ENCODE results near the gene MTAP. TPM values are rescaled to one million over a fixed set of nuclear protein-coding genes. Genes with fewer than 3 reads are reported as not detected.

Gene MTAP
- total RNA-seq, 1 donor from 2014 or later: 37.2 TPM

- Mint-ChIP-seq H3K4me3 (ENCODE audit: unreplicated experiment) (no peak overlapping the region), H3K4me1 (ENCODE audit: unreplicated experiment) (no peaks in the 10 kb centered on the region), H3K27me3 (ENCODE audit: unreplicated experiment) (no peaks in the 10 kb centered on the region), H3K27ac (ENCODE audit: unreplicated experiment) (no peak overlapping the region), H3K36me3 (ENCODE audit: low read depth, unreplicated experiment) (peaks cover 27% of the 10 kb centered on the region), H3K9me3 (ENCODE audit: unreplicated experiment) (no peaks in the 10 kb centered on the region)
- no peak for DNase-seq (ENCODE audit: low spot score)
- no peak for TF ChIP-seq CTCF (IDR thresholded peaks at IDR 0.05; ENCODE audit: unreplicated experiment)
These were observed 73.5 kb downstream of the MTAP start for GRCh38 chr9:21875893-21876292.

DNA sequence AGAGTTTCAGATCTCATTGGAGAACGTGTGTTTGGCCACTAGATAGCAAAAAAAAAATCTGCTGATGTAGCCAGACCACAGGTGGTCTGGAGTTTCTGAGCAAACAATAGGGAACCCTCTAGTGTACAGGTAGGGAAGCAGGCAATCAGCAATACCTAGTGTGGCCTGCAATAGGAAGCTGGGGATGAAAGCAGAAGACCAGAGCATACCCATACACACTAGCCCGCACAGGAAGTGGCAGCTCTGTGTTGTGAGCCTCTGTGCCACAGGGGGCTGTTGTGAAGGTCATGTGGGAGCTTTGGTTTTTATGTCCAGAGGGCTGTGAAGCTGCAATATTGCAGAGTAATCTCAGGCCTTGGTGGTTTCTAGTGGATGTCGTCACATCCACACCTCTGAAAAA is 81.2 kb downstream of the MTAP start:
- no peaks in the 10 kb centered on the region for H3K9me3 Mint-ChIP-seq (ENCODE audit: unreplicated experiment)

DNA sequence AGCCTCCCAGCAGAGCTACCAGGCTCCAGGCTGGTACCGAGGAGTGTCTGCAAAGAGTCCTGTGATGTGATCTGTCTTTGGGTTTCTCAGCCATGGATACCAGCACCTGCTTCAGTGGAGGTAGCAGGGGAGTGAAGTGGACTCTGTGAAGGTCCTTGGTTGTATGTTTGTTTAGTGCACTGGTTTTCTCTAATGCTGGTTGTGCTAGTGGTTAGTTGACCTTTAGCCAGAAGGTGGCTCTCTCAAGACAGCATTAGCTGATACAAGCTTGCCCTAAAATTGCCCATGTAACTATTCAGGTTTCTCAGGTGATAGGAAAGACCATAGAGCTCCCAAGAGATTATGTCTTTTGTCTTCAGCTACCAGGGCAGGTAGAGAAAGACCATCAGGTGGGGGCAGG is 87.2 kb downstream of the MTAP start:
- Mint-ChIP-seq H3K4me1 (ENCODE audit: unreplicated experiment) (no peaks in the 10 kb centered on the region), H3K27me3 (ENCODE audit: unreplicated experiment) (no peaks in the 10 kb centered on the region), H3K36me3 (ENCODE audit: low read depth, unreplicated experiment) (peaks cover 63% of the 10 kb centered on the region), H3K9me3 (ENCODE audit: unreplicated experiment) (peaks cover 4% of the 10 kb centered on the region), H3K27ac (ENCODE audit: unreplicated experiment) (no peak overlapping the region), H3K4me3 (ENCODE audit: unreplicated experiment) (peak overlapping the region; percentile 25)
- DNase-seq (ENCODE audit: low spot score): no peak
- no peak for TF ChIP-seq CTCF (IDR thresholded peaks at IDR 0.05; ENCODE audit: unreplicated experiment)

More for the DNA sequence above, 81.2 kb downstream of the MTAP start:
- peaks cover 34% of the 10 kb centered on the region for H3K36me3 Mint-ChIP-seq (ENCODE audit: low read depth, unreplicated experiment)
- H3K4me3 Mint-ChIP-seq (ENCODE audit: unreplicated experiment): no peak overlapping the region
- no peaks in the 10 kb centered on the region for H3K4me1 Mint-ChIP-seq (ENCODE audit: unreplicated experiment)
- TF ChIP-seq CTCF (IDR thresholded peaks at IDR 0.05; ENCODE audit: unreplicated experiment): no peak
- H3K27me3 Mint-ChIP-seq (ENCODE audit: unreplicated experiment): no peaks in the 10 kb centered on the region
- H3K27ac Mint-ChIP-seq (ENCODE audit: unreplicated experiment): no peak overlapping the region
- no peak for DNase-seq (ENCODE audit: low spot score)

DNA sequence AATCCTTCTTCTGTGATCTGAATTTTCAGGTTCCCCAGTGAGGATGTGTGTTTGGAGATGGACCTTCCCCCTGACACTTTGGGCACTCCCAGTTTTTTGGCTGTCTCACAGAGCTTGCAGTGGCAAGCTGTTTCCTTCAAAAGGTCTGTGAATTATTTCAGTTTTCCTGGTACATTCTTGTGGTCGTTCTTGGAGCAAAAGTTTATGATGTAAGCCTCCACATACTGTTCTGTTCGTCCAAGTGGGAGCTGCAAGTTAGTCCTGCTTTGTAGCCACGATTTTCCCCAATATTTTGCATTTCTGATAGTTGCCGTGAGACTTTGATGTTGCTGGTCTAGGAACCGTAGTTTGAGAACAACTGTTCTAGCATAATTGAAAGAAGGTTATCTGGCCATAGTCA is 88.3 kb downstream of the MTAP start:
- Mint-ChIP-seq H3K9me3 (ENCODE audit: unreplicated experiment) (peaks cover 4% of the 10 kb centered on the region), H3K4me3 (ENCODE audit: unreplicated experiment) (peak overlapping the region; percentile 66), H3K36me3 (ENCODE audit: low read depth, unreplicated experiment) (peaks cover 69% of the 10 kb centered on the region), H3K27me3 (ENCODE audit: unreplicated experiment) (no peaks in the 10 kb centered on the region), H3K27ac (ENCODE audit: unreplicated experiment) (no peak overlapping the region), H3K4me1 (ENCODE audit: unreplicated experiment) (no peaks in the 10 kb centered on the region)
- TF ChIP-seq CTCF (IDR thresholded peaks at IDR 0.05; ENCODE audit: unreplicated experiment): no peak
- no peak for DNase-seq (ENCODE audit: low spot score)

DNA sequence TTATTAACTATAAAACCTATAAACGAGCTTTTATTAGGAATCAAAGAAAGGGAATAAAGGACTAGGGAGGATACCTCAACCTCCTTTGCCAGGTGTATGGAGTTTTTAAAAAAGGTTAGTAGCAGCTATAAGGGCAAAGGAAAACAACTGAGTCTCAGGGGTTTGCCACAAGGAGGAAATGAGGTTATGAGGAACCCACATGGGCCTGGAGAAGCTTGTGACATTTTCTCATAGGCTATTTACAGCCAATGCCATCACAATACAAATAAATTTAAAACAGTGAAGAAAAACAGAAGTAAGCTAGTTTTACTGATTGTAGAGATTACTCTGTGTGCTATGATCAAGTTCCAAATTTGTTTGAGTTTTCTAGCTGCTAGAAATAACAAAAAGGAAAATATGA is 99.1 kb downstream of the MTAP start:
- Mint-ChIP-seq H3K27ac (ENCODE audit: unreplicated experiment) (no peak overlapping the region), H3K4me1 (ENCODE audit: unreplicated experiment) (peaks cover 7% of the 10 kb centered on the region), H3K4me3 (ENCODE audit: unreplicated experiment) (no peak overlapping the region), H3K27me3 (ENCODE audit: unreplicated experiment) (peaks cover 1% of the 10 kb centered on the region), H3K9me3 (ENCODE audit: unreplicated experiment) (no peaks in the 10 kb centered on the region), H3K36me3 (ENCODE audit: low read depth, unreplicated experiment) (peaks cover 13% of the 10 kb centered on the region)
- TF ChIP-seq CTCF (IDR thresholded peaks at IDR 0.05; ENCODE audit: unreplicated experiment): no peak
- DNase-seq (ENCODE audit: low spot score): no peak

All from endothelial cell (in vitro differentiated cells).